ENCODE measurements around the gene NME7. TPM values are rescaled to one million over a fixed set of nuclear protein-coding genes. Genes with fewer than 3 reads are reported as not detected.

NME7 gene
- total and polyA plus RNA-seq, 2 donors = 22.8 to 24.4 TPM

Other genes with a start within 250 kb of the NME7 start
- gene BLZF1, start 398 bp upstream of the NME7 start, total RNA-seq = 55.5 TPM
- 16.7 TPM for gene BLZF1, start 398 bp upstream of the NME7 start, polyA plus RNA-seq
- gene CCDC181, start 59.7 kb upstream of the NME7 start, total RNA-seq = 2.0 TPM
- 0.24 TPM for gene CCDC181, start 59.7 kb upstream of the NME7 start, polyA plus RNA-seq
- 24.2 TPM for gene SLC19A2, start 118.1 kb upstream of the NME7 start, total RNA-seq
- gene SLC19A2, start 118.1 kb upstream of the NME7 start, polyA plus RNA-seq = 23.6 TPM
- gene F5, start 218.7 kb upstream of the NME7 start, total RNA-seq = 4.5 TPM
- gene F5, start 218.7 kb upstream of the NME7 start, polyA plus RNA-seq = 1.1 TPM